KOPT-K1 (cell line): Measurements from ENCODE around the gene ASB11.
A peak's percentile ranks its signal among the peaks of the same experiment; 100 is the strongest.

ENCODE experiments used
- H3K27ac ChIP-seq: fragments of 200-600 bp; sonication (generic); 2 replicates; pipeline ENCODE4 v1.5.1; 2016; ENCODE audit warnings: antibody characterized with exemption, mild to moderate bottlenecking, low read depth, low read length; ENCODE audit not compliant: poor library complexity, severe bottlenecking
- H3K36me3 ChIP-seq: fragments of 200-600 bp; sonication (generic); 2 replicates; pipeline ENCODE4 v1.5.1; 2017; ENCODE audit warnings: antibody characterized with exemption, mild to moderate bottlenecking, low read length, moderate library complexity; ENCODE audit not compliant: insufficient read depth
- H3K9me3 ChIP-seq: fragments of 200-600 bp; sonication (generic); 2 replicates; pipeline ENCODE4 v1.5.1; 2017; ENCODE audit warnings: antibody characterized with exemption, low read length, mild to moderate bottlenecking; ENCODE audit not compliant: insufficient read depth, poor library complexity, severe bottlenecking

ASB11 gene, protein sequence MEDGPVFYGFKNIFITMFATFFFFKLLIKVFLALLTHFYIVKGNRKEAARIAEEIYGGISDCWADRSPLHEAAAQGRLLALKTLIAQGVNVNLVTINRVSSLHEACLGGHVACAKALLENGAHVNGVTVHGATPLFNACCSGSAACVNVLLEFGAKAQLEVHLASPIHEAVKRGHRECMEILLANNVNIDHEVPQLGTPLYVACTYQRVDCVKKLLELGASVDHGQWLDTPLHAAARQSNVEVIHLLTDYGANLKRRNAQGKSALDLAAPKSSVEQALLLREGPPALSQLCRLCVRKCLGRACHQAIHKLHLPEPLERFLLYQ

GRCh38 chrX:15315509-15315908 is at the start of gene ASB11:
Gene ASB11 (minus strand): TSS chrX:15315640. CDS start chrX:15315605, 35 bp downstream.
- Histone ChIP-seq H3K9me3 (no peaks in the 10 kb centered on the region), H3K27ac (no peak within 1 kb of the TSS), H3K36me3 (0 out of 2 replicates have a peak, but pooled peaks cover 3% of the 10 kb centered on the region)

- Histone ChIP-seq H3K27ac (no peak overlapping the region), H3K9me3 (no peaks in the 10 kb centered on the region)
Observed at GRCh38 chrX:15359701-15360100, 44.3 kb upstream of the ASB11 start.

DNA sequence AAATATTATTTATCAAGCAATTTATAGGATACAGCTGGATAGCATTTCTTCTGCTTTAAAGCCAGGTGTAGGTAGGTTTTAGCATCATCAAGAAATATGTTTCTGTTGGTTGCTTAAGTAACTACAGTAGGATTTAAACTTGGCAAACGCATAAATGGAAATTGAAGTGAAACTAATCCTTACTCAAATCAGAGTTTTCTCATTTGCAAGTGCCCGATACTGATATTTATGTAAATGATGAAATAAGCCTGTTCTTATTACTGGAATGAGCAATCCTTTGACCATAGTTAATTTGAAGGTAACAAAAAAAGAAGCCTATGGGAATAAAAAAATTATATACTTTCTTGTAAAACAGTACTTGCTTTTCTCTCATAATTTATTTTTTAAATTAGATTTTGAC is 43.1 kb upstream of the ASB11 start:
- H3K9me3 ChIP-seq: no peaks in the 10 kb centered on the region
- no peak overlapping the region for H3K27ac ChIP-seq
- H3K36me3 ChIP-seq: no peaks in the 10 kb centered on the region

More at GRCh38 chrX:15359701-15360100, 44.3 kb upstream of the ASB11 start:
- H3K36me3 ChIP-seq: no peaks in the 10 kb centered on the region

DNA sequence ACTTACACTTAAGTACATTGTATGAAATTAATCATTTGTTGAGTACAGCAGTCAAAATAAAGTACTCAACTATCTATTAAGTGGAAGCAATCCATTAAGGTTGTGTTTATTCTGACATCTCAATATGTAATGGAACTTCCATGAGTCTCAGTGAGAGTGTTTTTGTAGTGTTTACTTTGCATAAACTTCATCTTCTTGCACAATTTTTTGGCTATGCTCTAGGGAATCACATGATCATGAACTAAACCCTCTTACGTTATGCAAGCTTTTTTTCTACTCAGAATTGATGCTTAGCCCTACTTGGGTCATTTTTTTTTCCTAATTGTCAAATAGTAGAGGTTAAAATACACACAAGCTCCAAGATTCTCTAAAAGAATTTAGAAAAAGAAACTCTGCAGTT is 41.0 kb upstream of the ASB11 start:
- Histone ChIP-seq H3K36me3 (no peaks in the 10 kb centered on the region), H3K9me3 (no peaks in the 10 kb centered on the region), H3K27ac (no peak overlapping the region)

GRCh38 chrX:15350329-15350996 is 35.0 kb upstream of the ASB11 start:
- Histone ChIP-seq H3K9me3 (no peaks in the 10 kb centered on the region), H3K36me3 (no peaks in the 10 kb centered on the region), H3K27ac (no peak overlapping the region)

DNA sequence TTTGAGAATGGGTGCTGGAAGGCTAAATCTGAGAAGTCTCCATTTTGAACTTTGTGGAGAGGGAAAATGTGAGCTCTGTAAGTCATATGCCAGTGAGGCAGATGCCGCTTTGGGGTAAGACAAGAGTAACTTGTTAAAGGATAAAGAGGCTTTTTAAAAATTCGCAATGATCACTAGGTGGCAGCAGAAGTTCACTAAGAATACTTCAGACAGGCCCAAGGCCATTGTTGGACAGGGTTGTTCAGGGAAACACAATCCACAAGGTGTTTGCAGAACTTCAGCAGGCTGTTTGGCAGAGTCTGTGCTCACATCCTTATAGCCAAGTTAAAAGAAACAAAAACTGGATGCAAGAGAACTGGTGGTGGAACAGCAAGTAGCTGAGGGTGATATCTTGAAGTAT is 33.6 kb upstream of the ASB11 start:
- no peak overlapping the region for H3K27ac ChIP-seq
- H3K36me3 ChIP-seq: no peaks in the 10 kb centered on the region
- no peaks in the 10 kb centered on the region for H3K9me3 ChIP-seq

DNA sequence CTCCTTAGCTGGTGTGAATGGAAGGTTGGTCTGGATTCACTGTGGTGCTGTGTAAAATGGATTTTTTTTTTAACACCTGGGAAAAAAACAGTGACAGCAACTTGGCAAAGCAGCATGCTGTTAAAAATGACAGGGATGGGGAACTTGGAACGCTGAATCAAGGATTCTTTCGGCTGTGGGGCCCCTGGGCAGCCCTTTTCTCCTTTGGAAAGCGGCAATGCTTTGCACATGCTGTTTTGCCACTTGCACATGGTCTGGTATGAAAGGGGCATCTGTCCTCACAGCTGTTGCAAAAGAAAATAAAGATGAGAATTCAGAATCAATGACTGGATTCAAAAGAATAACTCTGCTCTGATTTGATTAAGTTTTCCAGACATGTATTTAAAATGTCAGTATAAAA is 30.5 kb upstream of the ASB11 start:
- Histone ChIP-seq H3K27ac (no peak overlapping the region), H3K36me3 (no peaks in the 10 kb centered on the region), H3K9me3 (no peaks in the 10 kb centered on the region)

DNA sequence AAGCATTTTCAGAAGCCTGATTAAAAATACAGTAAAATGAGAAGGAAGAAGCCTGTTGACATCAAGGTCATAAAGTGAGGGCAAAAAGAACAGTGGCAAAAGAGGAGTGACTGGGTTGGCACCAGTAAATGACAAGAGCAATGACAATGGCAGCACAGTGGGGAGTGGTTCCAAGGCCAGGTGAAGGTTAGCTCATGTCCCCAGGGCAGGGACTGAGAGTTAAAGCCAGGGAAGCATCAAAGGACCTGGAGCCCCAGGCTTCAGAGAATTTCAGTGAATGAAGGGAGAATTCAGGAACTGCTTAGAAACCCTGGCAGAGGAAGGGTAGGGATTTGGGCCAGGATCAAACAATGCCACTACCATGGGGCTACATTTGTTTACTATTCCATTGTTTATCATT is 28.7 kb upstream of the ASB11 start:
- Histone ChIP-seq H3K27ac (no peak overlapping the region), H3K9me3 (no peaks in the 10 kb centered on the region), H3K36me3 (no peaks in the 10 kb centered on the region)

DNA sequence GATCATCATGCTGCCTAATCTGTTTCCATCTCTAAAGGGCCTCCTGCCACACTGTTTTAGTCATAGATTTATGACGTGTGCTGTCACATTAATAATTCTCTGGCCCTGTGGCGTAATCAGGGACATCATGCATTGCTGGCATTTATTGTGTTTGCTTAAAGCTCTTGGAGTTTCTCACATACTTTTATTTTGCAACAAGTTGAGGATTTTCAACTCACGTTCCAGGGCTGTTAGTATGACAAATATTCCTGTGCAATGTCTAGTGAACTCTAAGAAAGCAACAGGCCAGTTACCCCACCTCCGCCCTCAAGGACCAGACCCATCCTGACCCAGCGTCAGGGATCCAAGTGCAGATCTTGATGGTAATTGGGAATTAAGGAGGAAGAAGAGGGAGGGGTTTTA is 27.6 kb upstream of the ASB11 start:
- Histone ChIP-seq H3K36me3 (no peaks in the 10 kb centered on the region), H3K9me3 (no peaks in the 10 kb centered on the region), H3K27ac (no peak overlapping the region)

- Histone ChIP-seq H3K27ac (no peak overlapping the region), H3K36me3 (no peaks in the 10 kb centered on the region), H3K9me3 (no peaks in the 10 kb centered on the region)
Observed at GRCh38 chrX:15340867-15341266, 25.4 kb upstream of the ASB11 start.

DNA sequence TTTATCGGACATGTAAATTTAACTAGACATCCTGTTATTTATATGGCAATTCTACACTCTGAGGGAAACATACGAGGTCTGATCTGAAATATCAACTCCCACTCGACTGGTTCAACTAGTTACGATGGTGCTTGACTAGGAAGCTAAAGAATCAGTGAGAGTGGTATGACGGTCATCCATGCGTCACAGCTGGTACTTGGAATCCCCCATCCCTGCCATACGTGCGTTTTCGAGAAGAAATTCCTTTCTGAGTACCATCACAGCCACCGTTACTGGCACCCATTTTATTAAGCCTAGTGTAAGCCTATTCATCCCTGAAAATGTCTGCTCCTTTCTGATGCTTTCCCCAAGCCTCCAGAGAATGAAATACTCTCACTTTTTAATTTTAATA is 20.6 kb upstream of the ASB11 start:
- no peaks in the 10 kb centered on the region for H3K9me3 ChIP-seq
- H3K36me3 ChIP-seq: peaks cover 22% of the 10 kb centered on the region
- no peak overlapping the region for H3K27ac ChIP-seq

DNA sequence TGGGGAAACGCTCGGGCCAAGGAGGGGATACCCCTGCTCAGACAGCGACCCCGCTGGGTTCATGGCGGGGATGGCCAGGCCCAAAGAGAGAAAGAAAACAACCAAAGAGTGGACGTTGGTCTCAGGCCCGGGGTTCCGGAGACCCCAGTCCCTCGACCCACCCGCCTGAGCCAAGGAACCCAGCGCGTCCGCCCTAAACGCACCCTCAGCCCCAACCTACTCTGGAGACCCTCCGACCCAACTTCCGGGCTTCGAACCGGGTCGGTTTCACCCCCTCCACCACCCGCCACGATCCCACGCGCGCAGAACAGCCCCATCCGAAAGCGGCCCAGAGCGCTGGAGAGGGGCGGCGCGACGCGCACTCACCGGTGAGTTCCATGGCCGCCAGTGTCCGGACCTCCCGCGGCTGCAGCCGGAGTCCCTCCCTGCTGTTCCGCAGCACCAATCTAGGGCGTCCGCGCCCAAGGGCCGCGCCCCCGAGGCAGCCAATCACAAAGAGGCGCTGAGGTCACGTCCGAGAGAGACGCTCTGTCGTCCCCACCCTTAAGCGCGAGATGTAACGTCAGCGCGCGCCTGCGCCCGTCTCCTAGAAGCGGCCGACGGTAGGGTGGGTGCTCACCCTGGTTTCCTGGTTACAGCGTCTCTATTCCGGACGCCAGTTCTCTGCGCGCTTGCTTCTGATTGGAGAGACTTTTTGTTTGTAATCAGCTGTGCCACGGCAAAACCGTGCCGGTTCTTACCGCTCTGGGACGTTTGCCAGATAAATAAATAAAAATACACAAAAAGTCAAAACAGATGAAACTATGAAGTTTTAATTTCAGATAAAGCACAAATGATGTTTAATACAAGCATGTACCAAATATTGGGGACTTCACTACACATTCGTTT is 19.9 kb upstream of the ASB11 start, which contains the start of gene PIGA:
Gene PIGA, minus strand, starts transcription at position 389 of the 888 bp plus-strand sequence. CDS start 3,593 bp downstream, outside the sequence.
- H3K36me3 ChIP-seq: peaks cover 29% of the 10 kb centered on the region
- H3K9me3 ChIP-seq: no peaks in the 10 kb centered on the region

GRCh38 chrX:15334561-15334960 is 19.1 kb upstream of the ASB11 start:
- peak overlapping the region; percentile 65 for H3K27ac ChIP-seq

More for the DNA sequence above, 19.9 kb upstream of the ASB11 start, which contains the start of gene PIGA:
- H3K27ac ChIP-seq: peak within 1 kb of the TSS; percentile 65

DNA sequence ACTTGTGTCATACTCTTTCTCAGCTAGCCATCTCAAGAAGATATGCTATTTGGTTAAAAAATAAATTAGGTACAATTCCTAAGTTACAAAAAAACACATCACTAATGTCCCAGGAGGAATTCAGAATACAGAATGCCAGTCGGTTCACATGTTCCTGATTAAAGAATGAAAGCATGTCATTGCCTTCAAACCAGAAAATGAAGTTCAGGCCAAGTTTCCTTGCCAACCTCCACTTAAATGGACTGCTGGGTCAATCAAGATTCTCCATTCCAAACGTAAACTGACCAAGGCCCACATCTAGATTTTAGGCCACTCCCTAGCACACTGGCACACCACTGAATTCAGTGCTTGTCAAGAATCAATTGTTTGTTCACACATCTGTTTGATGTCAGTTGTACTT is 13.4 kb upstream of the ASB11 start:
- H3K27ac ChIP-seq: no peak overlapping the region
- no peaks in the 10 kb centered on the region for H3K9me3 ChIP-seq
- peaks cover 49% of the 10 kb centered on the region for H3K36me3 ChIP-seq

More at GRCh38 chrX:15334561-15334960, 19.1 kb upstream of the ASB11 start:
- Histone ChIP-seq H3K9me3 (no peaks in the 10 kb centered on the region), H3K36me3 (peaks cover 29% of the 10 kb centered on the region)

- Histone ChIP-seq H3K27ac (no peak overlapping the region), H3K9me3 (no peaks in the 10 kb centered on the region), H3K36me3 (peaks cover 50% of the 10 kb centered on the region)
Observed at GRCh38 chrX:15328131-15328530, 12.7 kb upstream of the ASB11 start.
